Measurements from ENCODE around the gene CBY2. TPM values are rescaled to one million over a fixed set of nuclear protein-coding genes. Genes with fewer than 3 reads are reported as not detected.

Gene CBY2
- total RNA-seq, 1 donor from 2014 or later, result 0.32 TPM

DNA sequence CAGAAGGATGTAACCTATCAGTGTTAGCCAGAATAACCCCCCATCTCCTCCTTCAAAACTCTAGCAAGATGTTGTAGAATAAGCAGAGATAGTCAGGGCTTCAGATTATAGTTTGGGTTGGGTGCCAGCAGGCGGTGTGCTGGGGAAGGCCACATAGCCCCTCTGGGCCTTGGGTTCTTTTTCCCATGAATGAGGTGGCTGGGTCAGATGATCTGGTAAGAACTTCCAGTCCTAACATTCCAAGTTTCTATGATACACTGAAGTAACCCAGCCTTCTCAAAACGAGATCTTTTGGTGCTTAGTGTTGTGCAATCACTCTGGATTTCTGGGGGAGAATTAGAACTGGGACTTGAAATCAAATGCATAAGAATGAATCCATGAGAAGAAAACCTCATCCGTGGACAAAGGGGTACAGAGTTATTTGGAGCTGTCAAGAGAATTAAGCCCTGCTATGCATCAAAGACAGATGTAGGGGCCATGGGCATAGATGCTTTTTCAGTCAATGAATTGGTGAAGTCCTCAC, 810 bp downstream of the CBY2 start:
- no peak for ATAC-seq

- ATAC-seq, result no peak
Observed at GRCh38 chr13:45704211-45704739, 2.2 kb downstream of the CBY2 start.

DNA sequence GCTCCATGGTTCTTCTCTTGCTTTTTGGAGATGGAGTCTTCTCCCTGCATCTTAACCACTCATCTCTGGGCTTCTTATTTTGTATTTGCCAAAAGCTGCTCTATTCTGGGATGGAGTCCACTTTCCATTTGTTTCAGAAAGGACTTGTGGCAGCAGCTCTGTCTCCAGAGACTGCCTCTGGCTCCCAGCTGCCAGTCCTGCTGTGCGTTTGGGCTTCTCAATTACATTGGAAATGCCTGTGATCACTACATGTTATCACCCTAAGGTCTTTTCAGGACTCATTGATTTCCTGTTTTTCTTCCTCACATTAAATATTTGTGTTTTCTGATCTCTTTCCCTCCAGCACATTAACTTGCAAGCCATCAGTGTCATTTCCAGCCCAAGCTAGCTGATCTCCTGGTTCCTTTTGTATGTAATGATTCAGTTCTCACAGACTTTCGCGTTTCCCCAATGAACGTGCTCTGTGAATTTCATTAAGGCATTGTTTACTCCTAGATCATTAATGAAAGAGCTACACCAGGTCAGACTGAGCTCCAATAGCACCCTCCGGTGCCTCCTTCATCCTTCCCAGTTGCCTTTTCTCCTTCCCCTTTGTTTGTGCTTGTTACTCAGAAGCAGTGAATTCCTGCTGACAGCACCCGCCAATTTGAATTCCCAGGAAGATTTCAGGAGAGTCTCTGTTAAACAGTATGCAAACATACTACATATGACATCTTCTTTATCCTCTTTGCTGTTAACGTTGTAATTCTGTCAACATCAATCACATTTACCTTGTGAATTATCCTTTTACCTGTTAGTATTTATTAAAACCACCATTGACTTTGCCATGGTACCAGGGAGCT, 3.0 kb downstream of the CBY2 start:
- no peak for ATAC-seq

GRCh38 chr13:45705918-45706317, 3.8 kb downstream of the CBY2 start:
- ATAC-seq, result no peak

DNA sequence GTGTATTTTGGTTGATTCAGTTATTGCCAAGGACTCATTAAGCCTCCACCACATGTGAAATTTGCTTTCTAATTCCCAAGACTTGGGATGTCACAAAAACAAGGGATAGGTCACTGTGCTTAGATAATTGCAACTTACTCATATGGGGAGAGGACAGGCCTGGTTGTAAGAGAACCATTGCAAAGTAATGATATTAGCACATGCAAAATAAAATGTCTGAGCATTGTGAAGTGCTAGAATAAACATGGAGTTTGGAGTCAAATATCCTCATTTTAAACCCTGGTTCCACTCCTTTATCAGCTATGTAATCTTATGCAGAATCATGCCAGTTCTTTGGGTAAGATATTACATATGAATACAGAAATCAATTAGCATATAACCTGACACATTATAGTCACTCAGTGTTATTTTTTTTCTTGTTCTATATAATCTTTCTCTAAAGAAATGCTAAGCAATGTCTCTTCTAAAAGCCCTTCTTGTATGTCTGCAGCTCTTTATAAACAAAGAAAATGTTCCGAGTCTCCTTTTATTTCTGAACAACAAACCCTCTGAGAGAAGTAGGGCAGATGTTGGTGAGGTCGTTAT, 5.5 kb downstream of the CBY2 start:
- no peak for ATAC-seq

DNA sequence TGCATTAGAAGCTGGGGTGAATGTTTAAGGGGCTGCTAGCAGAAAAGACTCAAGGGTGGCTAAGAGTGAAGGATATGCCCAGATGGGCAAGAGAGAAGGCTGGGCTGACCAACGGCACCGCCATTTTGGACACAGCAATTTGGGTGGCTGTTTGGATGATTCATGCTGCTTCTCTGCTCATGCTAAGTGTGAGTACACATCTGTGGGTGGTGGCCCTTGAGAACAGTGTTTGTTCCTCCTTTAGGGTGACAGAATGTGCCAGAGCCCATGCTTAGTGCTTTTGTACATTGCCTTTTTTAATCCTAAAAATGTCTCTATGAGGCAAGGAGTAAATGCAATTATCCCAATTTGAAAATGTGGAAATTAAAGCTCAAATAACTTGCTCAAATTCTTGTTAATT, 9.8 kb downstream of the CBY2 start:
- no peak for ATAC-seq

GRCh38 chr13:45713106-45713690, 11.1 kb downstream of the CBY2 start:
- no peak for ATAC-seq

- ATAC-seq, result no peak
Observed at GRCh38 chr13:45713721-45714120, 11.6 kb downstream of the CBY2 start.

DNA sequence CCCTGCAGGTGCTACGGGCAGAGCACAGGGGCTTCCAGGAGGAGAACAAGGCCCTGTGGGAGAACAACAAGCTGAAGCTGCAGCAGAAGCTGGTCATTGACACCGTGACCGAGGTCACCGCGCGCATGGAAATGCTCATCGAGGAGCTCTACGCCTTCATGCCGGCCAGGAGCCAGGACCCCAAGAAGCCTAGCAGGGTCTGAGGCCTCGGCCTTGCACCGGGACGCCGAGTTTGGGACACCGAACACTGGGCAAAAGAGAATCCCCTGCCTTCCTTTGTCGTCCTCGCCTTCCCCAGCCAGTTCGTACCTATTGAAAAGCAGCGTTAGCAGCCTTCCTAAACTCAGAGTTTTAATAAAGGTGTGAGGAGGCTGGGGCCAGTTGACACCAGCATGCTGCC, 12.1 kb downstream of the CBY2 start:
- ATAC-seq, result no peak

- ATAC-seq, result no peak
Observed at GRCh38 chr13:45715351-45715750, 13.2 kb downstream of the CBY2 start.

DNA sequence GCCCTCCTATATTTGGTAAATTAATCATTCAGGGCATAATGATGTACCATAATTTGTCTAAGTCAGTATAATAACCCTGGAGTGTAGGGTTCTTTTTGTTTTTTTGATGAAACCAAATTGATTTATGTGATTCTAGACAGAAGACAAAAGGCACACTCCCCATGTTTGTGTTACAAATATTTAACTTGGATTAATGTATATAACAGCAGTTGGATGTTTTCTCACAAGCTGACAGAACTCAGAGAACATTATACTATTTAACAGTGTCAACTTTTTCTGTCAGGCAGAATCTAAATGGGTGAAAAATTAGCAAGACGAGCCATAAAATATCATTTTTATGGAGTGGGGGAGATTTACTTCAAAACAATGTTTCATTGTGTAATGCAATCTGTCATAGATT, 15.2 kb downstream of the CBY2 start:
- ATAC-seq, result no peak

DNA sequence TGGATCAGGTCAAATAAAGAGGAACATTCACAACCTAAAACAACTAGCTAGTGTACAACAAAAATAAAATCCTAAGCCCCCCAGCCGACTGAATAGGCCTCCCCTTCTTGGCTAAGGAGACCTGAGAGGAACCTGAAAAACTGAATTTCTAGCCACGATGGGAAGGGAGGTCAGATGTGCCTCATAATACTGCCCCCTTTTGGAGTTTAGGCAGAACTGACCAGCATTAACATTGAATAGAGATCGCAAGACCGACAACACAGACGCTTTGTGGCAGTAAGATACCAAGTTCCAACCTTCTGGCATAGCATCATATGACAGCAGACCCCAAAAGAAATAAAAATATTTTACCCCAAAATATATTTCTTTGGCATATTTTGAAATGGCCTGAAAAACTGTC, 15.9 kb downstream of the CBY2 start:
- ATAC-seq, result no peak

GRCh38 chr13:45718992-45719391, 16.9 kb downstream of the CBY2 start:
- ATAC-seq, result no peak

DNA sequence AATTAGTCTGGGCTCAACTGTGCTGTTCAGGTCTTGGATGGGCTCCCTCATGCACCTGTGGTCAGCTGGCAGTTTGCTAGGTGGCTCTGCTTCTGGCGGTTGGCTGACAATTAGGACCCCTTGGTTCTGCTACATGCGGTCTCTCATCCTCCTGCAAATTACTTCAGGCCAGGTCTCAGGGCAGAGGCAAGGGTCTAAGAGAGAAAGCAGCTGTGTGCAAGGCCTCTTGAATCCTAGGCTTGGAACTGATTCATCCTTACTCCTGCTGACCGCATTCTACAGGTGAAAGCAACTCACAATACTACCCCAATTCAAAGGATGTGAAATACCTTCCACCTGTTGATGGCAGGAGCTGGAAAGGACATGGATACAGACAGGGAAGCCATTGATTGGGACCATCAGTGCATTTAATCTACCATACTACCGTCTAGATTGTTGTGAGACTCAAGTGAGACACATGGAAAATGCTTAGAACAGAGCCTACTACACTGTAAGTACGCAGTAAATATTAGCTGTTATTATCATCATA, 19.1 kb downstream of the CBY2 start:
- ATAC-seq, result no peak

DNA sequence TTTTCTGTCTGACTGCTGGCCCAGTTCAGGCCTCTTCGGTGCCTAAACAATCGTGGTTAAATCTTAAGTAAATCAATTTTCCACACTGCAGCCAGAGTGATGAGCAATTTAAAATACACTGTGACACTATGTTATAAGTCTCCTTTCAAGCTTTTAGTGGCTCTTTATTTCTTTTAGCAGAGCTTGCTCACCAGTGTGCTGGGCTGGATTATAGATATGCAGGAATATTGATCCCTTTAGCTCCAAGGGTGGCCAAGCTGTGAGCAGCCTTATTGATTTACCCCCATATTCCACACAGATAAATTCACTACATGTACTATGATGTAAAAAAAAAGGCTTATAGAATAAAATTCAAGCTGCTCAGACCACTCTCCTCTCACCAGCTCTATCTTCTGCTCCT, 21.7 kb downstream of the CBY2 start:
- no peak for ATAC-seq

- ATAC-seq, result no peak
Observed at GRCh38 chr13:45728759-45729158, 26.6 kb downstream of the CBY2 start.

- no peak for ATAC-seq
Observed at GRCh38 chr13:45731455-45731854, 29.3 kb downstream of the CBY2 start.

DNA sequence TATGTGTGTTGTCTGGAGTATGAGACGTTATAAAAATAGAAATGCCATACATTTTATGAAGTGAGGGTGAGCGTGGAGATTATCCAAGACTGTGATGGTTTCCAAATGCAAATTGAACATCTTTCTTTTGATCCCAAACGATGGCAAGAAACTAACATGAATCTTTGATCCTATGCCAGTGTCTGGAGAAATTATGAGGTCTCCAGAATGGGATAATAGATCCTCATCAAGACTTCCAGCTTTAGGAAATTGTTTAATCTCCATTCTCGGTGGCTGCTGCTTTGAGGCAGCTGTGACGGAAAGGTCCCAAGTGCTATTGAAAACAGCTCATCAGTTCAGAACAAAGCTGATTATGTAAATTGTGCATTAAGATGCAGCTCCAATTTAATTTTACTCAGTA, 30.8 kb downstream of the CBY2 start:
- ATAC-seq, result no peak

DNA sequence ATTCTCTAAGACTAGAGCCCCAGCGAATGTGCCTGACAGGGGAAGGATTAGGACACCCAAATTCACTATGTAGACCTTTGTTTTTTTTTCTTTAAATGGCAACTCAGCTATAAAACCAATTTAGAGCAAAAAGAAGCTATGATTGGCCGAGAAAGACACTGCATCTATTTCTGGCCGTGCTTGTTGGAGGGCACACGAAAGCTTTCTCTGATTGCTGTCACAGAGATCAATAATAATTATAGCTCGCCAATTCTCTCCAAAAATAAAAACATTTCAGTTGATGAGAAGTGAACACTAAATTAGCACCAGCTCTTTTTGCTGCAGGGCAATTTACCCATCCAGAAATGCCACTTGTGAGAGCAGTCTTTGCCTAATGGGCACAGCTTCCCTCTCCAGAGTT, 31.2 kb downstream of the CBY2 start:
- ATAC-seq, result no peak

GRCh38 chr13:45737571-45738017, 35.5 kb downstream of the CBY2 start:
- no peak for ATAC-seq

DNA sequence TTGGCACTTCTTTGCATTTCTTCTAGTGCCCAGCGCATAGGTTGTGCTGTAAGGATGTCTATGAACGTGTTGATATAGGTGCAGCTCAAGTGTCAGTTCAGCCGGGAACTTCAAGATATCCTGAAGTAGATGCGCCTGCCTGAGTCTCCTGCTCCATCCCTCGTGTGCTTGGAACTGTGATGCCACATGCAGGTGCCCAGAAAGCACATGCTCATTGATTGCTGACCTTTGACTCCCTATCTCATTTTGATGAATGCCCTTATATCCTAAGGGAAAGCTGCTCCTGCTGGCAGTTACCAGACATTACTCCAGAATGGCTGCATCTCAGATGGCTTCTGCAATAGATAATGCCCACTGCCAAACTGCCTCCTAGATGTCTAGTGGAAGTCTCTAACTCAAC, 40.9 kb downstream of the CBY2 start:
- ATAC-seq, result no peak

DNA sequence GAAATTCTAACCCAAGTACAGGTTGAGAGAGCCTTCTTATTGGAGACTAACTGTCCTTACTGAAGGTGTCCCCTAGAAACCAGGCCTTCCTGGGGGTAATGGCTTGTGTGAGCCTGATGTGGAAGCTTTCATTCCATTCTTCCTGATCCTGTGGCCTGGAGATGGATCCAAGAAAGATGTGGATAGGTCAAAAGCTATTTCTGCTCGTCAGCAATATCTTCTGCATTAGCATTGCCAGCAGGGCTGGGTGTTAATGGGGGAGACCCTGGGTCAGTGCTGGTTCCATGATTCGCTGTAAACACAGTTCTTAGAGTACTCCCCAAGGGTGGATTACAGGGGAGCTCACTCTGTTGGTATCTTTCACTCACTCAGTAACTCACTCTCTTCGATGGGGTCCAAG, 42.9 kb downstream of the CBY2 start:
- no peak for ATAC-seq

DNA sequence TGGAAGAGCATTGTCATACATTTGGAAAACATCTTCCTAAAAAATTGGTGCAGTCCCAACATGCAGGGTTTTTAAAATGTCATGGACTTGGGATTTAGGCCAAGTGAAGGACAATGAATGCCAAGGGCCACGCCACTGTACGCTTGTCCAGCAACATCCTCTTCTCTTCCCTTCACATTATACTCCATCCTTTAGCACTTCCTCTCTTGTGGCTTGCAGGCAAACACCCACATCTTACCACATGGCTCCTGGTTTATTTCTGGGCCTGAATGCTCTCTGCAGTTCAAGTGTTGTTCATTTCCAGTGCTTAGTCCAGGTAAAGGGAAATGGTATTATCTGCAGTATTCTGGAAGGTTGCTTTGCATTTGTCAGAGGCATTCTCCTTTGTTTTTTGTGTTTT, 45.0 kb downstream of the CBY2 start:
- ATAC-seq, result peak; percentile 10
